WTC11 (cell line): ENCODE data around the gene TEX19. TPM values are rescaled to one million over a fixed set of nuclear protein-coding genes. Genes with fewer than 3 reads are reported as not detected.

Source experiments
- total RNA-seq: library from RNA; stranded (reverse); gene quantifications from 3 replicates; pipeline ENCODE4 v1.2.3, GENCODE V29; 2021

The TEX19 gene
- total RNA-seq, 1 experiment from 2014 or later: 1.4 TPM

Other genes with a start within 250 kb of the TEX19 start
- gene CCDC57, start 146.4 kb upstream of the TEX19 start, total RNA-seq: 15.1 to 20.0 TPM (median 16.9 TPM) in 3 replicates
- gene SLC16A3, start 130.2 kb upstream of the TEX19 start, total RNA-seq: 28.7 to 65.3 TPM (median 58.5 TPM) in 3 replicates
- 101 to 111 TPM (median 107 TPM) in 3 replicates for gene CSNK1D, start 85.5 kb upstream of the TEX19 start, total RNA-seq
- gene CD7, start 41.6 kb upstream of the TEX19 start, total RNA-seq: 0.74 to 1.3 TPM (median 0.92 TPM) in 3 replicates
- 0.14 to 0.57 TPM (median 0.22 TPM) in 3 replicates for gene SECTM1, start 25.5 kb upstream of the TEX19 start, total RNA-seq
- gene UTS2R, start 12.5 kb downstream of the TEX19 start, total RNA-seq: 0.46 to 0.76 TPM (median 0.53 TPM) in 3 replicates
- gene HEXD, start 59.1 kb downstream of the TEX19 start, total RNA-seq: 36.0 to 40.0 TPM (median 37.1 TPM) in 3 replicates
- 20.4 to 24.0 TPM (median 22.5 TPM) in 3 replicates for gene OGFOD3, start 59.3 kb downstream of the TEX19 start, total RNA-seq
- 61.5 to 71.7 TPM (median 65.5 TPM) in 3 replicates for gene CYBC1, start 91.5 kb downstream of the TEX19 start, total RNA-seq
- 96.7 to 125 TPM (median 117 TPM) in 3 replicates for gene NARF, start 99.5 kb downstream of the TEX19 start, total RNA-seq
- 57.7 to 65.7 TPM (median 62.7 TPM) in 3 replicates for gene FOXK2, start 160.5 kb downstream of the TEX19 start, total RNA-seq